C4-2B (cell line): ENCODE measurements around the gene TRIM36.

Experiments
- H3K27ac ChIP-seq: fragments of 450-650 bp; 2 replicates; pipeline ENCODE4 v1.5.1; 2017
- ZFX ChIP-seq: fragments of 450-650 bp; IDR thresholded peaks from 2 replicates; pipeline ENCODE4 v1.6.1; 2017
- TF ChIP-seq, protein P1 (sequence below): fragments of 450-650 bp; conservative IDR thresholded peaks from 2 replicates; pipeline ENCODE4 v1.5.1; 2017; ENCODE audit warnings: mild to moderate bottlenecking

The TRIM36 gene

DNA sequence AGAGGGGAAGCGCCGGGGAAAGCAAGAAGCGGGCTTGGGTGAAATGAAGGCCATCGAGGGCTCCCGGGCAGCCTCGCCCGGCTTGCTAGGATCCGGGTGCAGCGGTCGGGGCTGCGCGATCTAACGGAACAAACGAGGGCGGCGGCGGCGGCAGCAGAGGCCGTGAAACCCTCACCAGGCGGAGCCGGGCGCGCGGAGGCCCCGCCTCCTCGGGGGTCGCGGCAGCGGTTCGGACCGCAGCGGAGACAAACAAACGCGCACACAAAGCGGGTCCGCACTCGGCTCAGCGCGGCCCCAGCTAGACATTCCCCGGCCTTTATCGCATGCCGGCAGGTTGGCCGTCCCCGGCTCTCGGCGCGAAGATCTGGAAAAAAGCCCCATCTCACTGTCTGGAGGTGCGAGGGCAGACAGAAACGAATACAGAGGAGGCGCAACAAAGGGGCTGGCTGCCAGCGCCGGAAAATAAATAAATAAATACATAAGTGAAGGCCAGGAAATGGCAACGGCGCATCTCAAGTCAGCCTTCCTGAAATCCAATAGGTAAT is 10.5 kb upstream of the TRIM36 start:
- no peak overlapping the region for H3K27ac ChIP-seq

DNA sequence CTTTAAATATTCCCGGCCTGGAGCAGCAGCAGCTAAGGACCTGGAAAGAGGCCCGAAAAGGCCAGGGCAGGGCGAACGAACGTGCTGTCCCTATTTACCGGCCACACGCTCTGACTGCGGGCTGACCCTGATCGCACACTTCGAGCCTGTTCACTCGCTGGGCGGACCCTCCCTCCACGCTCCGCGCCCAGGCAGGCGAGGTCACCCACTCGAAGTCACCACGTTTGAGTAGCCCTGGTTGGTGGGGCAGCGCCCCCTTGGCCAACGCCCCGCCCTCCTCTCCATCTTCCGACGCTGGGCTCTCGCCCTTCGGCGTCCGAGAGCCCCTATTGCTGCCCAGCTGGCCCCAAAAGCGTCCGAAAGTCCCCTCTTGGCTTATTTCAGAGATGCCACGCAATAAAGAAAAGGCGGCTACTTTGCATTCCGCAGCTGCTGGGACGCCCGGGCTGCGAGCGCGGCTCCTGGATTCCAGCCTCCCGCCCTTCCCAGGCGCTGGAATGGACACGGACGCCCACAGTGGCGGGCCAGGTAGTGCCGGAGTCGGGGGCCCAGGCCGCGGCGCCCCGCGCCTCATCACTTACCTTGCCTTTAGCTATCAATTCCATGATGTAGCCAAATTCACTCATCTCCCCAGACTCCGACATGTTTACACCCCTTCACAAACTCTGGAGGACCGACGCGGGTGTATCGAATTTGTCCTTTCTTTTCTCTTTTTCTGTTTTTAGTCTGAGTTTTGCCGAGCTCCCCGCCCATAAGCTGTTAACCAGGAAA is 9.9 kb upstream of the TRIM36 start:
- no peak for TF ChIP-seq ZFX
- TF ChIP-seq, protein P1, sequence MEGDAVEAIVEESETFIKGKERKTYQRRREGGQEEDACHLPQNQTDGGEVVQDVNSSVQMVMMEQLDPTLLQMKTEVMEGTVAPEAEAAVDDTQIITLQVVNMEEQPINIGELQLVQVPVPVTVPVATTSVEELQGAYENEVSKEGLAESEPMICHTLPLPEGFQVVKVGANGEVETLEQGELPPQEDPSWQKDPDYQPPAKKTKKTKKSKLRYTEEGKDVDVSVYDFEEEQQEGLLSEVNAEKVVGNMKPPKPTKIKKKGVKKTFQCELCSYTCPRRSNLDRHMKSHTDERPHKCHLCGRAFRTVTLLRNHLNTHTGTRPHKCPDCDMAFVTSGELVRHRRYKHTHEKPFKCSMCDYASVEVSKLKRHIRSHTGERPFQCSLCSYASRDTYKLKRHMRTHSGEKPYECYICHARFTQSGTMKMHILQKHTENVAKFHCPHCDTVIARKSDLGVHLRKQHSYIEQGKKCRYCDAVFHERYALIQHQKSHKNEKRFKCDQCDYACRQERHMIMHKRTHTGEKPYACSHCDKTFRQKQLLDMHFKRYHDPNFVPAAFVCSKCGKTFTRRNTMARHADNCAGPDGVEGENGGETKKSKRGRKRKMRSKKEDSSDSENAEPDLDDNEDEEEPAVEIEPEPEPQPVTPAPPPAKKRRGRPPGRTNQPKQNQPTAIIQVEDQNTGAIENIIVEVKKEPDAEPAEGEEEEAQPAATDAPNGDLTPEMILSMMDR = no peak
- H3K27ac ChIP-seq = peak overlapping the region; percentile 98

More for the DNA sequence above, 10.5 kb upstream of the TRIM36 start:
- TF ChIP-seq, protein P1 = no peak
- no peak for TF ChIP-seq ZFX

DNA sequence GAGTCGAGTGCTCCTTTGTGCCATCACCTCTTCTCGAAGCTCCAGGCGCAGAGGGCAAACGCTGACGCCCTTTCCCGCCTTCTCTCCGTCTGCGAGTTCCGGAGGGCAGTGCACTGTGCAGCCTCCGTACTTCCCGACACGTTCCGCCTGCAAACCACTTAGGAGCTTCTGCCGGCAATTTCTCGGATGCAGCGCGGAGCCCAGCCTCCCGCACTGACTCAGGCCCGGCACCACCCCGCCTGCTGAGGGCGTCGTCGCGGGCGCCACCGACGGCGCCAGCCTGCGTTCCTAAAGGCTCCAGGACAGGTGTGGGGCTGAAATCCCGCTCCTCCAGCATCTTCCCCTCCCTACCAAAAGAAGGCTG is 9.3 kb upstream of the TRIM36 start:
- H3K27ac ChIP-seq = peak overlapping the region; percentile 98
- TF ChIP-seq, protein P1 = no peak
- no peak for TF ChIP-seq ZFX

DNA sequence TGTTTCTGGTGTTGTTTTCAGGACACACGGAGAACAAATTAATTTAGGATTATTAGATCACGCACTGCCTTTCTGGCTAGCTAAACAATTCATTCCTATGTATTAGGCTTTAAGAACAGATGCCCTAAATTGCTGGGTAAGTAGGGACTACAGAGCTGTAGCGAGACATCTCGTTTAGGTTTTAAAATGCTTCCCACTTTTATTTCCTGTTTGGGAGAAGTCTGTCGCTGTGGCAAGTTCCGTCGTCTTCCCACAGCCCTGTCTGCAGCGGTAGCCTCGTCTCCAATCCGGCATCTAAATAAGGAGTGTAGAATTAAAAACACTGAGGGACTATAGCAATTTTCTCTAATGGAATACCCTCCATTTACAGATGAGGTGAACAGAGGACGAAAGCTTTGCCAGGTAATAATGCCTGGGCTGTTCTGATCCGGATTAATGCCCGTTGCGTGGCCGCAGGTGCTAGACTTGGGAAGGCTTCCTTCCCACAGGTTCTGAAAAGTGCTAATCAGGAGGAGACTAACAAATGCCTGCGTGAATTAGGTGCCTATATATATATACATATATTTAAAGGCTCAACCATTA is 1.3 kb upstream of the TRIM36 start:
- H3K27ac ChIP-seq = peak overlapping the region; percentile 84
- TF ChIP-seq, protein P1 = no peak
- TF ChIP-seq ZFX = no peak

DNA sequence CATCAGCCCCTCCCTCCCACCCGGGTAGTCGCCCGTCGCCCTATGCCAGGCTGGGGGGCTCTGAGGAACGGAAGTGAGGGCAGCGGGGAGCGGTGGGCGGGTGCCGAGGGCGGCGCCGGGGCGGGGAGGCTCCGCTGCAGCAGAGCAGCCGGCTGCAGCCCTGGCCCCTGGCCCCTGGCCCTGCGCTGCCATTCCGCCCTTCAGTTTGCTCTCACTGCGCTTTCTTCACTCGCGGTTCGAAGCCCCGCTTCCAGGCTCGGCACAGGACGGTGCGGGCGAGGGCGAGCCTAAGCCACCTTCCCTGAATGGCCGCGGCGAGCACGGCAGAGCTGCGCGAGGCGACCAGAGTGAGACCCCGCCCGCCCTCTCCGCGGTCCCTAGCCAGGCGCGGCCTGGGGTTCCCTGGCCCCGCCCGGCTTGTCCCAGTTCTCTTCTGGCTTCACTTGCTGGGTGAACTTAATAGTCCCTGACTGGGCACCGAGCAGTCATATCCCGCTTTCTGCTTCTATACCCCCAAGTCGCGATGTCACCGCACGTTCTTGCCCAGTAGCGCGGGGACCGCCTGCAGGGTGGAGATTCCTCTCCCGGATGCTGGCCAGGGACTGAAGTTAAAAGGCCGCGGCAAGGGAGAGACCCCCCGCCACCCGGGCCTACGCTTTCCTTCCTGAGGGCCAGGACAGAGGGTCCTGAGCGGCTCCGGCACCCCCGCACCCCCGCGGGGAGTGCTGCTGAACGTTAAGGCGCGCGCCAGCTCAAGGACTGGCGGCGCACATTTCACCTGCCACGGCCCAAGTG is 623 bp upstream of the TRIM36 start:
- H3K27ac ChIP-seq = peak overlapping the region; percentile 84
- TF ChIP-seq, protein P1 = no peak
- TF ChIP-seq ZFX = peak; percentile 28; the same call in 1 of the 2 replicates

DNA sequence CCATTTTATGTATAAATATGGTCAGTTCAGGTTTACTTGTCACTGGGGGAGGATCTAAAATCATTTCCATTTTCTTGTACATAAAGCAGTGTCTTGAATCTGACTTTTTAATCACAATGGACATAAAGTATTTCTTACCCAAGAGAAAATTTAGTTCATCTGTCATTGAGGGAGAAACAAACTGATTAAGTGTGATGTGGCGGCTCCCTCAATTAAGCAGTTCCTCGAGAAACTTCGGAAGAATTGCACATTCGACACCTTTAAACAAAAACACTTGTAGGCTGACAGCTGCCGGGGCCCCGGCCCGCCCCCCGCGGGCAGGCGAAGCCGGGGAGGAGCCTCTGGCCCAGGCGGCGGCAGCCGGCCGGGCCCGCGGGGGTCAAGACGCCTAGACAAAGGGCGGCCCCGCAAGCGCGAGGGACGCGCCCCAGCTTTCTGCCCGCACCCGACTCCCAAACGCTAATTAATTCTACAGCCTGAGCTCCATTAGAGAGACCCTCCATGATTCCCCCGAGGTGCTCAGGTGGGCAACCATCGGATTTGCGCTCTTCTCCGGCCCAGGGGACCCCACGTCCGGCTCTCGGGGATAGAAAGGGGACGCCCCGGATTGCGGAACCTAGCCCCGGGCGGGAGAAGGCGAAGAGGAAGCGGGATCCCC is 750 bp downstream of the TRIM36 start:
- H3K27ac ChIP-seq = peak overlapping the region; percentile 84
- no peak for TF ChIP-seq ZFX
- TF ChIP-seq, protein P1 = no peak
